Osteoblast (primary cell): ENCODE results near the gene QPCT. TPM values are rescaled to one million over a fixed set of nuclear protein-coding genes. Genes with fewer than 3 reads are reported as not detected.
A peak's percentile ranks its signal among the peaks of the same experiment; 100 is the strongest.

Experiments used
- DNase-seq: peaks from one replicate; pipeline ENCODE4 v3.0.0; 2011; ENCODE audit warnings: low spot score, mixed read lengths; ENCODE audit not compliant: insufficient read length; ENCODE audit errors: missing footprints
- H2AFZ ChIP-seq: 2 replicates; pipeline ENCODE4 v1.6.0; 2011; ENCODE audit warnings: mild to moderate bottlenecking, low read length
- H3K27ac ChIP-seq: 2 replicates; pipeline ENCODE4 v1.5.1; 2011; ENCODE audit warnings: mild to moderate bottlenecking, low read depth, low read length, moderate library complexity
- H3K27me3 ChIP-seq: 2 replicates; pipeline ENCODE4 v1.6.0; 2012; ENCODE audit warnings: mild to moderate bottlenecking, control low read depth, inconsistent platforms, low read length, moderate library complexity; ENCODE audit not compliant: insufficient read depth
- H3K36me3 ChIP-seq: 2 replicates; pipeline ENCODE4 v1.5.1; 2011; ENCODE audit warnings: mild to moderate bottlenecking, low read length, control low read depth, moderate library complexity; ENCODE audit not compliant: insufficient read depth
- H3K4me1 ChIP-seq: 2 replicates; pipeline ENCODE4 v1.5.1; 2011; ENCODE audit warnings: mild to moderate bottlenecking, low read length, control low read depth, moderate library complexity; ENCODE audit not compliant: insufficient read depth
- H3K4me2 ChIP-seq: 2 replicates; pipeline ENCODE4 v1.6.0; 2011; ENCODE audit warnings: mild to moderate bottlenecking, low read length; ENCODE audit not compliant: insufficient read depth
- H3K4me3 ChIP-seq: fragments of 200-600 bp; sonication (generic); 3 replicates; pipeline ENCODE4 v1.5.1; 2012; ENCODE audit warnings: mild to moderate bottlenecking, low read length, inconsistent platforms; ENCODE audit not compliant: insufficient read depth
- H3K79me2 ChIP-seq: 2 replicates; pipeline ENCODE4 v1.6.0; 2012; ENCODE audit warnings: mild to moderate bottlenecking, low read length, control low read depth, inconsistent platforms; ENCODE audit not compliant: insufficient read depth
- H3K9me3 ChIP-seq: 2 replicates; pipeline ENCODE4 v1.5.1; 2011; ENCODE audit warnings: low read depth, low read length, control low read depth
- H4K20me1 ChIP-seq: 2 replicates; pipeline ENCODE4 v1.6.0; 2012; ENCODE audit warnings: mild to moderate bottlenecking, low read length, control low read depth; ENCODE audit not compliant: insufficient read depth
- CTCF ChIP-seq: IDR thresholded peaks from 2 replicates; pipeline ENCODE4 v1.5.1; 2011; ENCODE audit warnings: mild to moderate bottlenecking, low read depth, low read length, moderate library complexity; ENCODE audit errors: extremely low read depth
- total RNA-seq: library from RNA; depleted of rRNA; stranded (reverse); fragments of >200 nt; gene quantifications from 2 replicates; pipeline ENCODE4 v1.2.3, GENCODE V29; 2012

Gene QPCT
- total RNA-seq, 1 donor: 25.7 TPM

- no peak for TF ChIP-seq CTCF
- peak; percentile 68 for DNase-seq
- H3K4me3 ChIP-seq: peak overlapping the region; percentile 38
- no peaks in the 10 kb centered on the region for H3K36me3 ChIP-seq
- no peaks in the 10 kb centered on the region for H3K9me3 ChIP-seq
- H3K79me2 ChIP-seq: peaks cover 22% of the 10 kb centered on the region
- H2AFZ ChIP-seq: peak overlapping the region; percentile 77
- no peaks in the 10 kb centered on the region for H3K27me3 ChIP-seq
- H3K4me2 ChIP-seq: peak overlapping the region; percentile 62
- H4K20me1 ChIP-seq: peaks cover 3% of the 10 kb centered on the region
- no peak overlapping the region for H3K27ac ChIP-seq
- peaks cover 9% of the 10 kb centered on the region for H3K4me1 ChIP-seq
Measured at GRCh38 chr2:37326866-37327634, 17.4 kb upstream of the QPCT start.

- Histone ChIP-seq H3K4me3 (no peak overlapping the region), H3K36me3 (no peaks in the 10 kb centered on the region), H2AFZ (no peak overlapping the region), H3K27me3 (no peaks in the 10 kb centered on the region), H3K9me3 (no peaks in the 10 kb centered on the region), H3K79me2 (no peaks in the 10 kb centered on the region), H3K4me2 (no peak overlapping the region), H3K27ac (no peak overlapping the region), H4K20me1 (no peaks in the 10 kb centered on the region), H3K4me1 (no peaks in the 10 kb centered on the region)
- DNase-seq: no peak
- TF ChIP-seq CTCF: no peak
Measured at GRCh38 chr2:37330681-37331080, 13.7 kb upstream of the QPCT start.

GRCh38 chr2:37332560-37332959, 11.9 kb upstream of the QPCT start:
- no peaks in the 10 kb centered on the region for H3K36me3 ChIP-seq

More at GRCh38 chr2:37332560-37332959, 11.9 kb upstream of the QPCT start:
- Histone ChIP-seq H3K79me2 (no peaks in the 10 kb centered on the region), H2AFZ (no peak overlapping the region), H3K9me3 (no peaks in the 10 kb centered on the region), H3K27ac (no peak overlapping the region), H4K20me1 (no peaks in the 10 kb centered on the region), H3K4me3 (no peak overlapping the region), H3K4me1 (no peaks in the 10 kb centered on the region), H3K4me2 (no peak overlapping the region), H3K27me3 (no peaks in the 10 kb centered on the region)
- DNase-seq: no peak
- no peak for TF ChIP-seq CTCF
